H4 (cell line): ENCODE data around the gene KCNK2. TPM values are rescaled to one million over a fixed set of nuclear protein-coding genes. Genes with fewer than 3 reads are reported as not detected.

Experiments used
- DNase-seq: peaks from one replicate; pipeline ENCODE4 v3.0.0-alpha.2; 2015; ENCODE audit warnings: low spot score
- total RNA-seq: library from RNA; depleted of rRNA; stranded (reverse); fragments of >200 nt; shearing (Covaris generic); gene quantifications from 2 replicates; pipeline ENCODE4 v1.2.3, GENCODE V29; 2014

The KCNK2 gene
- total RNA-seq, 1 experiment from 2014 or later: 1.7 TPM

DNA sequence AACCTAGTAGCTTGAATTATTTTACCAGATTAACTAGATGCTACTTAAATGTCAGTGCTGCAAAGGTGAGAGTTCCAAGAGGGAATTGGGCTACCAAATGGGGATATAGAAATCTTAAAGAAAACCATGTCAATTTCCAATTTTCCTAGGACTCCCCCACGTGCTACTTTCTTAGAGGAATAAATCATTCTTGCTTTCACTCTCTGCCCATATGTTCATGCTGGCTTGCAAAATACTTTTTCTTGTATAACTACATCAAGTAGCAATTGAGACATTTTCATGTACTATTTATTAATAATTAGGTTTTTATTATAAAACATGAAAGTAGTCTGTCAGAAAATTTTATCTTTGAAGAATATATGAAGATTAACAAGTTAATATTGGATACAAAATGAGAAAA is 11.8 kb downstream of the KCNK2 start:
- no peak for DNase-seq

- no peak for DNase-seq
Measured at GRCh38 chr1:215095524-215095923, 13.0 kb downstream of the KCNK2 start.

GRCh38 chr1:215101511-215101910 is 19.0 kb downstream of the KCNK2 start:
- DNase-seq: no peak

- DNase-seq: no peak
Measured at GRCh38 chr1:215104283-215104682, 21.7 kb downstream of the KCNK2 start.

GRCh38 chr1:215106067-215106466 is 23.5 kb downstream of the KCNK2 start:
- no peak for DNase-seq

GRCh38 chr1:215109171-215109570 is 26.6 kb downstream of the KCNK2 start:
- no peak for DNase-seq

DNA sequence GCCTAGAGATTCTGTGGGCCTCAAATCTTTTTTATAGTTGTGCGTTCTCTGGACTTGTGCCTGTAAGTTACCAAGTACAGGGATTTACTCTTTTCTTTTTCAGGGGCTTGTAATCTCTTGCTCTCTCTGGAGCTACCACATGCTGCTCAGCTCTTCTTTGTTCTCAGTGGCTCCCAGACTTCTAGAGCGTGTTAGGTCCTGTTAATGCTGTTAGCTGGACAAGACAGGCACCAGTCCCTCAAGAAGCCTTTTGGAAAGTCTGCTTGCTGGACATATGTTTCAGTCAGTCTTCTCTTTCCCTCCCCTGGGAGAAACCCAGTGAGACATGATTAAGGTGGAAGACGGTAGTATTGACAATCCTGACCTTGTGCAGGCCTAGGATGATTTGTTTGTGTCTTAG is 29.4 kb downstream of the KCNK2 start:
- DNase-seq: no peak

- DNase-seq: no peak
Measured at GRCh38 chr1:215113776-215114153, 31.2 kb downstream of the KCNK2 start.

DNA sequence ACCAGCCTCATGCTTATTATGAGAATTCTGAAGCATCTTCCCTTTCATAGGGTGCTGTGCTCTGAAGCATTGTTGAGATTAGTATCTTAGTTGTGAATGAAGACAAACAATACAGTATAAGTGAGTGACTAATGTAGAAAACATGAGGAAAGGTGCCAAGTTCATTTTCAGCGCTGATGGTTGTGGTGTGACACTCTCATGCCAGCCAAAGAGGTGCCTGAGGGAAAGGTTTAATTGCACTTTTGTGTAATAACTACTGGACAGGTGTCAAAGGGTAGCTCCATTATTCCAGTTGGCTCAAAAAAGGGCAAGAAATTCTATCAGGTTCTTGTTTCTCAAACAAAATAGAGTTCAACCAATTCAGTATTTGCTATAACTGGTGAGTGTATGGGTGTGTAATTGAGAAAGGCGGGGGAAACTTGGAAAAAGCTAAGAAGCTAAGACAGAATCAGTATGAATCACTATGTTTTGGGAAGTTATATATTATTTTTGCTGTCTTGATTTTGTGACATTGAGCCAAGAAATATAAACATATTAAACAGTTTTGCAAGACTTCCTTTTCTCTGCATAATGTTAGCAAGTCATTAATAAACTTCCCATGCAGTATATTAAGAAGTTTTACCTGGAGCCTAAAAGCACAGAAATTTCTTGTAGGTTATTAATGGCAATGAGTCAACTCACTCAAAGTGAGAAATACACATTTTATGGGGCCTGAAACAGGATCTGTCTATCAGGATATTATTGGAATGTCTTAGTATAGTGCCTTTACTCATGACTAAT is 31.8 kb downstream of the KCNK2 start:
- peak; percentile 31 for DNase-seq

GRCh38 chr1:215115760-215116159 is 33.2 kb downstream of the KCNK2 start:
- no peak for DNase-seq

GRCh38 chr1:215118081-215118480 is 35.5 kb downstream of the KCNK2 start:
- no peak for DNase-seq

DNA sequence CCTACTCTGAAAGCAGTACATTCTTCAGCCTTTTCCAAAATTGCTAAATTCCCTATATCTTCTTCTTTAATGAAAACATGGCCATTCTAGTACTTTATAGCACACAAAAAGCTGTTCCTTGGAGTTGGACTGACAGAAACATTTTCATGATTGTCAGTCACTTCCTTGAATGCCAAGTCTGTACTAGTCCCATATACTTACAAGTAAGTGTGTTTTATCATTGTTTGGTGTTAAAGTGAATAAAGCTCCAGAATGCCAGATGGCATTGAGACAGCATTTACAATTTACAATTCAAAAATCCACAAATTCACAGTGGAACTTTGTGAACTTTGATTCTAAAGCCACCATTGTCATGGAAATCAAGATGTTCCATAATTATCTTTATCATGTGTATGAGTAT is 36.5 kb downstream of the KCNK2 start:
- DNase-seq: no peak

DNA sequence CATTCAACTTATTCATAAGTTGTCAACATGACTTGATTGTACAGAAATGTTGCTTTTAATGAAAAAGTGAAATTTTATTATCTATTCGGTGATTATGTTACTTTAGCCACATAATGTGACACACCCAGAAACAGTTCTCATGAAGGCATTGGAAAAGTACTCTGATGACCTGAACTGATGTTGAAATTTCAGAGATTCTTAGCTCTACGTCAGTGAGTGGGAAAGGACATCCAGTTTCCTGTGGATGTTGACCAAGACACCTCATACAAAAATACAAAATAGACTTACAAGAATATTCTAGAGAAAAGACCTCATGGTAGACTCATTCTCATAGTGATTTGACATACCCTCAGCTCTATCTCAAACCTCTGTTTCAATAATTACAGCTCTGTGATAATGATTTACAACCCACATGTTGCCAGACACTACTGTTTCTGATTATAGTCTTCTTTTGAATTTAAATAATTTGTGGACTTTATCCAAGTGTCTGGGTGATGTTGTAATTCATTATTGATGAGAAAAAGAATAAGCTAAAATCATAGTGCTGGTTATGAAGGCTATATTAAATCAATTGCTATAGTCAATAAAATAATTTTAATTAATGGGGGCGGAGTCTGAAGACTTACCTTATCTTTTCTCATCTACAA is 37.3 kb downstream of the KCNK2 start:
- no peak for DNase-seq

DNA sequence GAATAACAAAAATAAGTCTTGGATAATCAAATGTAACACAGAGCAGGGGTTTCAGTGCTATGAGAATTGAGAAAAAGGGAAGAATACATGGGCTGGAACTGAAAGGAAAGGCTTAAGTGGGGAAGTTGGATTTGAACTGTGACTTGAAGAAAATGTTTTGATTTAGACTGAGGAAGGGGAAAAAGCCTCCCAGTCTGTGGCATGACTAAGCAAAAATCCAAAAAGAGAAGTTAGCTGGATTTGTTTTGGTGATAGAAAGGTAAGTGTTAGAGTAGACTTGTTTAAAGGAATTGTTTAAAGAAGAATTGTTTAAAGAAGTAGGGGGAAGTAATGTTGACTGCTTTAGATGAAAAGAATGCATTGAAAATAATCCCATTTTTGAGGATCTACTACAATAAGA is 46.0 kb downstream of the KCNK2 start:
- no peak for DNase-seq

DNA sequence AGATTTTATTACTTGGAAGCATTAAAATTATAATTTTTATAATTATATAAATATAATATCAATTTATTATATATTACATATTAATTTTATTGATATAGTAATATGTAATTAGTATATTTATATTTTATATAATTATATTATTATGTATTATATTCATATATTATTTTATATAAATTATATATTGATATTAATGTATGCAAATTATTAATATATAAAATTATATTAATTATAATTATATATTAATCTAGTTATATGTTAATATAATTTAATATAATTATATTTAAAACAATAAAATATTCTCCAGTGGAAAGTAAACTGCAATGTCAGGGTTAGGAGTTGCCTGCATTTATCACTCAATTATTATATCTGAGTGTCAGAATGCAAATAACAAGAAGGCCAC is 48.8 kb downstream of the KCNK2 start:
- no peak for DNase-seq

DNA sequence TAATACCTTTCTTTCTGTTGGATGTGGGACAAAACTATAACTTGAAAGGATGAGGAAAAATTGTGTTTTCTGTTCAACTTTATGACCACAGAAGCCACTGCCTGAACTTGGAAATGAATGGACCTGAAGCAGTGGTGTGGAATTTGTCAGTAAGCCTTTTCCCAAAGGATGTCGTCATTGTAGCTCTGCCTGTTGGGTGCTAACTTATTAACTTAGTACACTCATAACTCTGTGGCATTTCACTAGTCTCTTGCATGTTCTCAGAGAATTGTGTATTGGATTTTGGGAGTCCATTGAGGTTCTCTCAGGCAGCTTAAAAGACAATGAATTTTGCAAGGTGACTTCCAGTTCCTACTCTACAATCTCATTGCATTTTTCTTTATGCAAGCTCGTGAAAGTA is 49.6 kb downstream of the KCNK2 start:
- peak; percentile 26 for DNase-seq

GRCh38 chr1:215133532-215133931 is 51.0 kb downstream of the KCNK2 start:
- peak; percentile 8 for DNase-seq

- no peak for DNase-seq
Measured at GRCh38 chr1:215137985-215138384, 55.4 kb downstream of the KCNK2 start.

- DNase-seq: no peak
Measured at GRCh38 chr1:215140135-215140534, 57.6 kb downstream of the KCNK2 start.

DNA sequence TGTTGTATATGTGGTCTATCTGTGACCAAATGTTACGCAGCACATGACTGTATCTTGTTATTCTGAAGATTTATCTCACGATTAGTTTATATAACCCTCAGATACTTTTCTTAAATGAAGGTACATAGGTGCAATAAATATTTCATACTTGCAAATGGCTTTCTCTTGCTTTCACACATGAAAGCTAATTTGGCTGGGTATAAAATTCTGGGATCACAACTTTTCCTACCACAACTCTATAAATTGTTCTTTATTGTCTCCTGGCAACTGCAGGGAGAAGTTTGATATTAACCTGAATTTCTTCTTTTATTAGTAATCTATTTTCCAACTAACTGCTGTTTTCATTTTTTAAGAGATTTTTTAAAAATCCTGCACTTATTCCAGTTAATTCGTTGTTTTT is 58.9 kb downstream of the KCNK2 start:
- DNase-seq: no peak

DNA sequence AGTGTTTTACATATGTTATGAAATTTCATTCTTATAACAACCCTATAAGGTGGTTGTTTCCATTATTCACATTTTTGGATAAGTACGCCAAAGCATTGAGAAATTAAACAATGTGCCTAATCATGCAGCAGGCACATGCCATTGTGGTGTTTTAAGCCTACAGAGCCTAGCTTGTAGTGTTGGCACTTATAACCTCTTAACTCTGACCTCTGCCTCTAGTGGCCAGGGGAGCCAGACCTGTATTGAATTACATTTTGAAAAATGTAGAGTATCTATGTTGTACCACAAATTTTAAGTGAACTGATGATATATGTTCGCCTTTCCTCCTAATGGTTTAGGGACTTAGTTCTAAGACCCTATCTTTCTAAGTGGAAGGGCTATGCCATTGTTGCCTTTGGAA is 61.0 kb downstream of the KCNK2 start:
- DNase-seq: no peak

DNA sequence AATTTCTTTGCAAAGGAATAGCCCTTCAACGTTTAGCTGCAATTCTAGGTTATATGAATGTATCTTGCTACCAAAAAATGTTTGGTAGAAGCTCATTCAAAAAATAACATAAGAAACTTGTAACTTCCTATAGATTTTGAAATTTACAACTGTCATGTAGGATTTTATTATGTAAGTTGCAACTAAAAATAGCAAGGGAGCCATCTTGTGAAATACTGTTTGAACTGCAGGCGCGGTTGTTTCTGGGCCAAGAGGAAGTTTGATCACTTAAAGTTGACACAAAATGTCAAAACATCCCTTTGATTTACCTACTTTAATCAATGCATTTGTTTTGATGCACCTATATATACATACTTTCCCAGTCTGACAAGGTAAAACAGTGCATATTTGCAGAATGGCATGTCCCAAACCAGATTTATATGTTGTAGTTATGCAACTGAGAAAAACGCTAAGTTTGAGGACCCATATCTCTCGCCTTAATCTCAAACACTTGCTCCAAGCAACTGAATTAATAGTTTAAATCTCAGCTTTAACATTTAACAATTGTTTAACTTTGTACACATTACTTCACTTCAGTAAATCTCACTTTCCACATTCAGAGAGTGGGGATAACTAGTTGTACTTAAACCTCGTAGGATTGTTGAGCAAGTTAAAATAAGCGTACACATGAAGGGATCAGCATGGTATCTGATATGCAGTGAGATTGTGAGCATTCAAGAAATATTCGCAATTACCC is 63.9 kb downstream of the KCNK2 start:
- DNase-seq: peak; percentile 22

DNA sequence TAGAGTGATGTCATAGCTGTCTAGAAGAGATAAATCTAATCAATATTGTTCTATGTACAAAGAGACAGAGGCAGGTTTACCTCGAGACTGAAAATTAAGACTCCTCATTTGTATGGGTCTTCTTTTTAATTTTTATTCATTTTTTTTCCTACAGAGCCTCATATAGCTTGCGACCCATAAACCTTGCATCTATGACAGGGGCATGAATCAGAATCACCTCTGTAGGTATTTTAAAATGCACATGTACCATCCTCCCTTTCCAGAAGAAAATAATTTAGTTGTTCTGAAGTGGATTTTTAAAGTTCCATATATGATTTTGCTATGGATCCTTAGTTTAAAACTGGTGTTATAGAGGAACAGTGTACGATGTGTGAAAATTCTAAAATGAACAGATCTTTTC is 64.5 kb downstream of the KCNK2 start:
- no peak for DNase-seq
